NCI-H446 (cell line): Measurements from ENCODE around the gene TGFBR1.

ENCODE experiments used
- DNase-seq, 2 experiments: peaks; one replicate each; lab custom pipeline; 2025; lab: John Stamatoyannopoulos, UW

Gene TGFBR1

DNA sequence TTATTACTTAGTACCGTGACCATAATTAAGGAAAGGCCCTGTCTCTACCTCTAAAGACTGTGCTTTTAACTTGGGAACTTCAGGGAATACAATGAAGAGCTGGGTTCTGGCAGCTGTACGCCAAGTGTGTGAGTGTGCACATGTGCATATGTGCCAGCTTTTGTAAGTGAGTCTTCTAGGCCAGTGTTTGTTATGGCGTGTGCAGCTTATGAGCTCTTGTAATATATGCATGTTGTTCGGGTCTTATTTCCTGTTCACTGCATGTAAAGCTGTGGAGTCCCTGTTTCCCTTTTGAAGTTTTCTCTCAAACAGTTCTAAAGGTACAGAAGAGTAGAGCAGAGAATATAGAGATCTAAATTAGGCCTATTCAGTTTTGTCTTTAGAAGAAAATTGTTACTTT, 30.5 kb downstream of the TGFBR1 start:
- DNase-seq, result peak; percentile 7 to 52

DNA sequence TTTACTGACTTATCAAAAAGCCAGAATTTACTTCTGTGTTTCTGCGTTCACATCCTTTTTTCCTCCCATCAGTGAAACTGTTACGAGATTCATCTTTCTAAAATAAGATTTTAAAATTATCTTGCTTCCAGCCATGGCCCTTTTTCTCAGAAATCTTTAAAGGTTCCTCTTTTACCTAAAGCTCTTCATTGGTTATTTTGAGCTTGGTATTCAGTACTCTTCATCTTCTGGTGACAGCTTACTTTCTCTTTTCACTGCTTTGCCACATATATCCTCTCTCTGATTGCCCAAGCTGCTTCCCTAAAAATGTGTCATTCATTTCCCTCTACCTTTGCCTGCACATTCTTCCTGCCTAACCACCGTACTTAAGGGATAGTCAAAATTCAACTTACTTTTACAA, 32.3 kb downstream of the TGFBR1 start:
- DNase-seq, result no peak

DNA sequence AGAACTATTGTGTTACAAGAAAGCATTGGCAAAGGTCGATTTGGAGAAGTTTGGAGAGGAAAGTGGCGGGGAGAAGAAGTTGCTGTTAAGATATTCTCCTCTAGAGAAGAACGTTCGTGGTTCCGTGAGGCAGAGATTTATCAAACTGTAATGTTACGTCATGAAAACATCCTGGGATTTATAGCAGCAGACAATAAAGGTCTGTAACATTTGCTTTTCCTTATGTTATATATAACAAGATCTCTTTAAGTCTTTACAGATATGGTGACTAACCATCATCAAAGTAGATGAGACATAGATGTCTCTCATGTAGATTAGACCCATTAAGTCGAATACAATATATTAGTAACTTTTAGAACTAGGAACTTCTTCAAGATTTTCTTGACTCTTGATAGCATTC, 33.0 kb downstream of the TGFBR1 start:
- no peak for DNase-seq

DNA sequence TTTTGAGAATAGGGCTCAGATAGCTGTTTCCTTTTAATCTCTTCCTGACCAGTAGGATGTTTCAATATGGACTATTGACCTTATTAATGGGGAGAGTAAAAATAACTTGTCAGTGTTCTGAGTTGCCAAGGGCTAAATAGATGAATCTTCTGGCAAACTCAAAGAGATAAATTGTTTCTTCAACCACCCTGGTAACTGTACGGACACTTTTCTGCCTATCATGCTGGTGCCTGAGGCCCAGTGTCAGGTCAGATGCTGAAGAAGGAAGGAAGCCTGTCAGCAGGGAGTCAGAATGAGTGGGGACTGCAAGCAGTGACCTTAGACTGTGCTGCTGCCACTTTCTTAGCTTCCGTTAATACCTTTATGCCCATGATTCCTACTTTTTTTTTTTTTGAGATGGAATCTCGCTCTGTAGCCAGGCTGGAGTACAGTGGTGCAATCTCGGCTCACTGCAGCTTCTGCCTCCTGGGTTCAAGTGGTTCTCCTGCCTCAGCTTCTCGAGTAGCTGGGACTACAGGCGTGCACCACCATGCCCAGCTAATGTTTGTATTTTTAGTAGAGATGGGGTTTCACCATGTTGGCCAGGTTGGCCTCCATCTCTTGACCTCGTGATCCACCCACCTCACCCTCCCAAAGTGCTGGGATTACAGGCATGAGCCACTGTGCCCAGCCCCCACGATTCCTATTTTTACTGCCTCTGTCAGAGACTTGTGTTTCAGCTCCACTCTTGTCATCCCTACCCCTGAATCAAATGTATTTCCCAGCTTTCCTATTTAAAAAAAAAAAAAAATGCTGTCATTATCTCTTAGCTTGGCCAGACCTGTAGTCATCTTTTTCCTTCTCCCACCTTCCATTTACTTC, 33.7 kb downstream of the TGFBR1 start:
- DNase-seq, result no peak

DNA sequence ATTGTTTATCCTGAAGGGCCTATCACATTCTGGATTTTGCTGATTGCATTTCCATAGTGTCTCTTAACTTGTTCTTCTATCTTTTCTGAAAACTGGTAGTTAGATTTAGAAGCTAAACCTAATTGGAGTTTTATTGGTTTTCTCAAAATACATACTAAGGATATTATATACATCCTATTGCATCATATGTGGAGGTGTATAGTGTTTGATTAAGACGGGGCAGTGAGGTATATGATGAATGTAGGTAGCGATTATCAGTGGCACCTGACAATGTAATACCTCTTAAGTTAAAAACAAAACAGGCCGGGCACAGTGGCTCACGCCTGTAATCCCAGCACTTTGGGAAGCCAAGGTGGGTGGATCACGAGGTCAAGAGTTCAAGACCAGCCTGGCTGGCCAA, 35.0 kb downstream of the TGFBR1 start:
- no peak for DNase-seq

DNA sequence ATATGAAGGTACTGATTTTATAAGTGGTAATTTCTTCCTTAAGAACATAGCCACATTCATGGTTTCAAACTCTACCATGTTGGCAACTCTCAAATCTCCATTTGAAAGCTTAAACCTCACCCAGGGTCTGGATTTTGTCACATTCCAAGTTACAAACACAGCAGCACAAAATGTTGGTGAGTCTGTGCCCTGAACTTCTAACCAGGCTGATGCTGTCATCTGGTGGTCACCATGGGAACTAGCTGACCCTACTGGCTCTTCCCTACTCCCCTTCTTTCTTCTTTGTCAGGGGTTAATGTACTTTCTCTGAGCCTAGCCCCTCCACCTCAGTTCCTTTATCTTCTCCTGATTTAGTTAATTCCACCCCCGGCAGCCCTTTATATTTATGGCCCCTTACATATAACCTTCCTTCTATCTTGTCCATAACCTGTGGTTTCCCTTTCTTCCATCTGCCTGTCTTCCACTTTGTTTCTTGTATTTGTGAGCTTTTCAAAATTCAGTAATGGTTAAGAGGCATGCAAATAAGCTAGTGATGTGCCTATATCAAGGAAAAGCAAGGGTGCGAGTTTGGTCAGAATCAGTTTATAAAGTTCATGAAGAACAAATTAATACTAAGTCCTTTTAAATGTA, 35.9 kb downstream of the TGFBR1 start:
- peak in 1 of 2 experiments; percentile 8 for DNase-seq

DNA sequence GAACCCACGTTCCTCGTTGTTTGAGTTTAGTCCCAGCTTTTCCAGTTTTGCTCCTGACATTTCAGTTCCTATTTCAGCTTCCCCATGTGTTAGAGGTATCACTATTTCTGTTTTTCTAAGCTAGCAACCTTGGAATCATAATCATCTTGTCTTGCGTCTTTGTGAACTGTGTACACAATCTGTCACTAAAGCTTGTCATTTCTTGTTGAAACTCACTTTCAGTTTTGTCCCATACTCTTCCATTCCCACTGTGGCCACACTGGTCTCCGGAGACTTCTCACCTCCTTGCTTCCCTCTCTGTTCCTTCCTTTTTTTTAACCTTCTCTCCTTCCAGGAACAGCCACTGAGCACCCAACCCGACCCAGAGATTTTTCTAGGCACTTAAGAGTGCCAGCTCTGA, 36.9 kb downstream of the TGFBR1 start:
- no peak for DNase-seq

DNA sequence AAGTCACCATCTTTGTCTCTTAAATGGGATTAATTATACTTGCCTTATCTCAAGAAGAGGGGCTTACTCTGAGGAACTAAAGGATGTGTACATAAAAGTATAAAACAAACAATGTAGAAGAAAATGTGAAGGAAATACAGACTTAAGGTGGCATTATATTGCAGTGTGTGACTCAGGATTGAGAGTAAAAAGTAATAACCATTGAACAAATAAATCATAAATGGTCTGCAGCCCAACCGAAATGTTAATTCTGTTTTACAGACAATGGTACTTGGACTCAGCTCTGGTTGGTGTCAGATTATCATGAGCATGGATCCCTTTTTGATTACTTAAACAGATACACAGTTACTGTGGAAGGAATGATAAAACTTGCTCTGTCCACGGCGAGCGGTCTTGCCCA, 37.4 kb downstream of the TGFBR1 start:
- no peak for DNase-seq

DNA sequence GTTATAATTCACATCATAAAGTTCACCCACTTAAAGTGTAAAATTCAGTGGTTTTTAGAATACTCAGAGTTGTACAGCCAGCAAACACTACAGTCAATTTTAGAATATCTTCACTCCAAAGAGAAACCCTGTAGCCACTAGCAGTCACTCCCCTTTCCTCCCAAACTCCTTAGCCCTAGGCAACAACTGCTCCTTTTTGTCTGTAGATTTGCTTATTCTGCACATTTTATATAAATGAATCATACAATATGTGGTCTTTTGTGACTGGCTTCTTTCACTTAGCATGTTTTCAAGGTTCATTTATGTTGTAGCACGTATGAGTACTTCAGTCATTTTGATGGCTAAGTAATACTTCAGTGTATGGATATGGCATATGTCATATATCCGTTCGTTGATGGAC, 38.7 kb downstream of the TGFBR1 start:
- no peak for DNase-seq

DNA sequence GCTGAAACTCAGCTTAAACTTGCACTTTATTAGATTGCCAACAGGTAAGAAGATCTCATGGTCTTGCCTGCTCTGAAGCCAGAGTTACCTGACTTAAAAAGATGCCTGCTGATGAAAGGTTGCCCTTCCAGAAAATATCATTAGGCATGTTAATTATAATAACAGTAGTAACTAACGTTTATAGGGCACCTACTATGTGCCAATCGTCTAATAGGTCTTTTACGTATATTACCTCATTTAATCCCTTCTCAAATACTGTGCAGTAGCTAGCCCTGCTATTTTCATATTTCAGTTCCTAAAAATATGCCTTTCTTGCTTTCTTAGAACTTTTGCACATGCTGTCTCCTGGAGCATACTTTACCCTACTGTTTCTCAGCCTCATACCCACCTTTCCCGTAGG, 40.1 kb downstream of the TGFBR1 start:
- no peak for DNase-seq

DNA sequence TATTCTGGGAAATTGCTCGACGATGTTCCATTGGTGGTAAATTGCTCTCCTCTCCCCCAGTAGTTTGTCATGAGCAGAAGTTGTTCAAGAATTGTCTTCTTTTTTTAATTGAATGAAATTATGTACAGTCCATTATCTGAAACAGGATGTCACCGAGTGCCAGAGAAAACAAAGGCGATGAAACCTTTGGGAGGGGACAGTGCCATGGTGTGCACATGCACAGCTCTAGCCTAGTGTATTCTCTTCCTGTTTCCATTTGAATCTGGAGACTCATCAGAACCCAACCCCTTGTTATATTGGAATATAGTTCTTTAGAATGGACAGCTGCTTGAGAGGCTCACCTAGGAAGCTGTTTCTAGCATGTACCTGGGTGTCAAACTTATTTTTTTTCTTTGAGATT, 41.7 kb downstream of the TGFBR1 start:
- no peak for DNase-seq

DNA sequence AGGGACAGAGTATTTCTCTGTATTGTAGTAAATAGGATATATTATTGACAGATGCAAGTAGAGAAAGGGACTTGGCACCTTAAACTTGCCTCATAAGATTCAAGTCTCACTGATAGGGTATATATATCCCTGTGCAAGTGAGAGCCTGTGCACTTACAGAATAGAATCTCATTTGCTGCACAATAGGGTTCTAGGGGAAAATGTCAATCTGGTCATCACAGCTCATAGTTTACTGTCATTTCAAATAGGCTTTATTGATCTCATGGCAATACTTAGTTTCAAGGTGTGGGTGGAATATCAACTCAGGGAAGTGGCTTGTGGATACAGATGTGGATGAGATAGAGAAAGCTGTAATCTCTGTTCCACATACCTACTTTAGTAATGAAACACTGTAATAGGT, 42.3 kb downstream of the TGFBR1 start:
- DNase-seq, result no peak

DNA sequence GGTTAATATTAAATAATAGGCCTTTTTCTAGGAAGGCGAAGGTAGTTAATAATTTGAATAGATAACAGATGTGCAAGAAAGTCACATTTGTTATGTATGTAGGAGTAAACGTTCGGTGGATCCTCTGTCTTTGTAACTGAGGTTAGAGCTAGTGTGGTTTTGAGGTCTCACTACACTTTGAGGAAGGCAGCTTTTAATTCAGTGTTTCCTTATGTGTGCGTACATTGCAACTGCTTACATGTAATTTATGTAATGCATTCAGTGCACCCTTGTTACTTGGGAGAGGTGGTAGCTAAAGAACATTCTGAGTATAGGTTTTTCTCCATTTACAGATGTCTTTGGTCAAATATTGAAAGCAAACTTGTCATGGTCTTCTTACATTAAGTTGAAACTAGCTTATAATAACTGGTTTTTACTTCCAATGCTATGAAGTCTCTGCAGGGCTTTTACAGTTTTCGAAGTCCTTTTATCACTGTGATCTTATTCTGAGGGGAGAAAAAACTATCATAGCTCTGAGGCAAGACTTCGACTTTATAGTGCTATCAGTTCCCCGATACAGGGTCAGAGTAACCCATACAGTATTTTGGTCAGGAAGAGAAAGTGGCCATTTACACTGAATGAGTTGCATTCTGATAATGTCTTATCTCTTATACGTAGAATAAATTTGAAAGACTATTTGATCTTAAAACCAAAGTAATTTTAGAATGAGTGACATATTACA, 45.7 kb downstream of the TGFBR1 start:
- no peak for DNase-seq

DNA sequence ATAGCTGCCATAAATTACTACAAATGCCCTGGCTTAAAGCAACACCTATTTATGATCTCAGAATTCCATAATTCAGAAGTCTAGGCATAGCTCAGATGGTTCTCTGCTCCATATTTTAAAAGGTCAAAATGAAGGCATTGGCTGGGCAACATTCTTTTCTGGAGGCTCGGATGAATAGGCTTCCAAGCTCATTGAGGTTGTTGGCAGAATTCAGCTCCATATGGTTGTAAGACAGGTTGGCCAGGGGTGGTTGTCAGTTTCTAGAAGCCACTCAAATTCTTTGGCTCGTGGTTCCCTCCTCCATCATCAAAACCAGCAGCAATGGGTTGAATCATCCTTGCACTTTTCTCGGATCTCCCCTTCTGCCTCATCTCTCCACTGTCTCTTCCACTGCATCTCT, 49.4 kb downstream of the TGFBR1 start:
- peak in 1 of 2 experiments; percentile 71 for DNase-seq

DNA sequence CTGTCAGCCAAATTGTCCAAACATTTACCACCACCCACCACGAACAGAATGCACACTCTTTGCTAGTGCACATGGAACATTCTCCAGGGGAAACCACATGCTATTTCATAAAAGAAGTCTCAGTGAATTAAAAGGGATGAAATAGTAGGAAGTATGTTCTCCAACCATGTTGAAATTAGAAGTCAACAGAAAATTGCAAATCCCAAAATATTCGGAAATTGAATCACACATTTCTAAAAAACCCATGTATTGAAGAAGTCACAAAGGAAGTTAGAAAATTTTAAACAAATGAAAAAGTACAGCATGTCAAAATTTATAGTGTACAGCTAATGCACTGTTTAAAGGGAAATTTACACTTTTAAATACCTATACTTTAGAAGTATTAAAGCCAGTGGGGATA, 50.8 kb downstream of the TGFBR1 start:
- DNase-seq, result no peak

DNA sequence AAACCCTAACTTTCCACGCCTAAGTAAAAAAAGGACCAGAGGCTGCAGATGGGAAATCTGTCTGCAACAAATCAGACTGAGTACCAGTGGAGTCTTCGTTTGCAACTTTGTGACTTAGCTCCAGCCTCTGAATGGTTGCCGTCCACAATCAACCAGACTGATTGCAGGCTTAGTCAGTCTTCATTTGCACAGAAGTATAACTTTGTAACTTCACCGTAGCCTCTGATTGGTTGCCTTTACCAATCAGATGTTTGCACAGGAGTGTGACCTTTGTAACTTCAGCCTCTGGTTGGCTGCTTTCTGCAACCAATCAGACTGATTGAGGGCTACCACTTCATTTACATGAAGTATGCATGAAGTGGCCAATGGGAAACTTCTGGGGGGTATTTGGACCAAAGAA, 53.7 kb downstream of the TGFBR1 start:
- no peak for DNase-seq

DNA sequence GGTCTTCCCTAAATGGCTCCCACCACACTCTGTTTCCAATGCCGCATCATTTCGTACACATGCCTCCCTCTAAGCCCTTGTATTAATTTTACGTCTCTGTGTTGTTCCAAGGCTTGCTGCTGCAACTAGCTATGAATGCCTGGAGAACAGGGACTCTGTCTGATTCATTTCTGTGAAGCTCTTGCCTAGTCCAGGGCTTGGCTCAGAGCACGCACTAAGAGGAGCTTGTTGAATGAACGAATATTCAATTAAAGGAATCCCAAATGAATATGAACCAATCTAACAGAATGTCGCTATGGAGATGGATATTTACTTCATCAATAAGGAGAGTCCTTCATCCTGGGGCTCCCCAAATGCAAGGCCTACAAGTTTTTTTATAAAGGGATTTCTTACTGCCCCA, 55.3 kb downstream of the TGFBR1 start:
- no peak for DNase-seq

DNA sequence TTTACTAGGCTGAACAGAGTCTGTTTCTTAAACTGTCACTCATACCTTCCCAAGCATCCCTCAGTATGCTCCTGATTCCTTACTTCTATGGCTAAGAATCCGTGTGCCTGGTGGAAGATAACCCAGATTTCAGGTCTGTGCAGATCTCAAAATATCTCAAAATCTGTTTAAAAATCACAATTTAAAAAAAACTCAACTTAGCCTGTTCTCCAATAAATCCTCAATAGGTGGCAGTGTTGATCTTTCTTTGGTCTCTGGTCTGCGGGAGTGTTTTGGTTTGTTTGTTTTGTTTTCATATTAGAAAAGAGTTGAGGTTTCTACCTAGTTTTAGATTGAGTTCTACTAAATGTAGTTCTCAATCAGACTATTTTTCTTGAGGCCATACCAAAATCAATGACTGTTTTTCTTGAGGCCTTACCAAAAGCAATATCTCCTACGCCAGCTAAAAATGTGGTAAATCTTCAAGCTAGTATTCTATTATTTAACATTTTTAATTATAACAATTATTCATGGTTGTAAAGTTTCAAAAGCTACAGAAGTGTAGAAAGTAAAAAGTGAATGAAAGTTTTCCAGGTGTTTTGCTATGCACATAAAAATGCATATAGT, 57.9 kb downstream of the TGFBR1 start:
- peak in 1 of 2 experiments; percentile 42 for DNase-seq

DNA sequence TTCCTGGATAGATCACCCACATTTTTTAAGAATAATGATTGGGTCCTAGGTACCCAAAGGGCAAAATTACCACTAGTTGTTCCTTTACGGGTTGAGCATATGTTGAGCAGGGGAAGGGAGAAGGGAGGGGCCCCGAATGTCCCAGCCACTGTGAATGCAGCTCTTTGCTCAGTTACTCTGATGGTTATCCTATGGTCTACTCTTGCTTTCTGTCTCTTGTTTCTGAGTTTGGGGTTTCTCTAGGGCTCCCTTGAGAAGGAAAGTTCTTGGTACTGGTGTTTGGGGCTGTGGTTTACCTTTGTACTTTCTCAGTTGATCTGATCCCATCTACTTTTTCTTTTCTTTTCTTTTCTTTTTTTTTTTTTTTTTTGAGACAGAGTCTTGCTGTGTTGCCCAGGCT, 61.2 kb downstream of the TGFBR1 start:
- DNase-seq, result no peak

DNA sequence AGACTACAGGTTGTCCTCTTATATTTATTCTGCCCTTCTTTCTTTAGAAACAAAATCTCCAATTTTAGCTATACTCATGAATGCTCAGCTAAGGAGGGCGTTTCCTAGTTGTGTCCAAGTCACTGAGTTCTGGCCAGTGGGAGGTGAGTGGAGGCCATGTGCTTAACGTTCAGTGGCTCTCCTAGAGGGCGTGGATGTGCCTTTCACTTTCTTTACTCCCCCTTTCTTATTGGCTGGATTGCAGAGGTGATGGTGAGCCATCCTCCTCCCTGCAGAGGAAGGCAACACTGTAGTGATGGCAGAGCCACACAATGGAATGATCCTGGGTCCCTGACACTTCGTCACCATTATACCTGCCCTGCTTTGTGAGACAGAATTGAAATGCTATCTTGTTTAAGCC, 62.2 kb downstream of the TGFBR1 start:
- no peak for DNase-seq

DNA sequence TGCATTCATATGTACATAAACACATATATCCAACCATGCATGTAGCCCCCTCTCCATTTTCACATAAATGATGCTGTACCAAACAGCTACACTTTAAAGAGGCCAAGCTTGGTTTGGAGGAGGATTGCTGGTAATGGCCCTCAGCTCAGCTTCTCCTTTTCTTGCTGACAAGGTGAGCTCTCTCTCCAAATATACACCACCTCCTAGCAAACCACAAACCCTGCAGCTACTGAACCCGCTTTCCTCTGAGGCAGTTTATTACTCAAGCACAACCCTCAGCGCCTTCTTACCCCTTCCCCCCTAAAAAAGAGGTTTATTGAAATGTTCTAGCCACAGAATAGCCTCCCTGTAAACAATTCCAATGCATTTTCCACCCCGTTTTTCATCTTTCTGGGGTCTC, 62.8 kb downstream of the TGFBR1 start:
- DNase-seq, result no peak

DNA sequence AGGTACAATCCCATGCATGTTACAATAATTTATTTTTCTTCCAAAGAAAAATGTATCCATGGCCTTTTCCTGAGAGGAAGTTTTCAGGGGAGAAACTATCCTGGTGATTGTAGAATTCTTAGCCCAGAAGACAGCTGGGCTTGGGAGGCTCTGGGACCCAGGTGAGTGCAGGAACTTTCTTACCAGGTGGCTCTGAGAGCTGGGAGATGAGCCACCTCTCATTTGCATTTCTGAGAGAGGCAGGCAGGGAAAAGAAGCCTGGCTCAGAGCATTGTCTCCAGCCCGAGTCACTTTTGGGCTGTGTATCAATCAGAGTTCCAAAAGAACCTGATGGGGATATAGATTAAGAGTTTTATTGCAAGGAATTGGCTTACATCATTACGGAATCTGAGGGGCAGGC, 64.2 kb downstream of the TGFBR1 start:
- DNase-seq, result no peak
